ENCODE measurements around the gene SHC3.

DNA sequence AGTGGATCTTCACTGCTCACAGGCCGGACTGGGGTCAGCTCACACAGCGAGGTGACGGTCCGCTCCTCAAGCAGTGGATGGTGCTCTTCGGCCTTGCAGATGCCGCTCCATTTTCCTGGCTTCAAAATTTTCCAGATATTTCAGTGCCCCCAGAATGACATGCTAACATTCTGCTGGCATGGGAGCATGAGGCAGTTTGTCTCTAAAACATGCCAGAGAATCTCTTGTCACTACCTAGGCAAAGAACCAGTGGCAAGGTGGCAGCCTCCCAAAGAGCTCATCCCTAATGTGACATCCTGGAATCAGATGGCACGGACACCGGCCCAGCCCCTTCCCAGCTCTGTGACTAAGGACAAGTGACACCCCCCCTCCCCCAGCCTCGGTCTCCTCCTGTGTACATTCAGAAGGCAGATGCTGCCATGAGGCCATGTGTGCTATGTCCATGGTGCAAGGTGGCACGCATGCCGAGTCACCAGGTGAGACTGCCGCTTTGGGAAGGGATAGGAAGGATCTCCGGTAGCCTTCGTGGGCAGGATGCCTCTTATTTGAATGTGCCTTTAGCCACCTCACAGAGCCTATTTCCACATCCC, 184.7 kb downstream of the SHC3 start:
- TF ChIP-seq SP1 (IDR thresholded peaks at IDR 0.05) (no peak), ZNF384 (IDR thresholded peaks at IDR 0.05) (no peak), NFRKB (IDR thresholded peaks at IDR 0.05) (no peak), FOXK2 (IDR thresholded peaks at IDR 0.05) (no peak), FOXM1 (IDR thresholded peaks at IDR 0.05; ENCODE audit: borderline replicate concordance) (no peak), BHLHE40 (IDR thresholded peaks at IDR 0.05; ENCODE audit: borderline replicate concordance) (no peak), SUZ12 (IDR thresholded peaks at IDR 0.05) (no peak), TARDBP (IDR thresholded peaks at IDR 0.05) (no peak)
- TF ChIP-seq, protein P1, sequence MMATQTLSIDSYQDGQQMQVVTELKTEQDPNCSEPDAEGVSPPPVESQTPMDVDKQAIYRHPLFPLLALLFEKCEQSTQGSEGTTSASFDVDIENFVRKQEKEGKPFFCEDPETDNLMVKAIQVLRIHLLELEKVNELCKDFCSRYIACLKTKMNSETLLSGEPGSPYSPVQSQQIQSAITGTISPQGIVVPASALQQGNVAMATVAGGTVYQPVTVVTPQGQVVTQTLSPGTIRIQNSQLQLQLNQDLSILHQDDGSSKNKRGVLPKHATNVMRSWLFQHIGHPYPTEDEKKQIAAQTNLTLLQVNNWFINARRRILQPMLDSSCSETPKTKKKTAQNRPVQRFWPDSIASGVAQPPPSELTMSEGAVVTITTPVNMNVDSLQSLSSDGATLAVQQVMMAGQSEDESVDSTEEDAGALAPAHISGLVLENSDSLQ (IDR thresholded peaks at IDR 0.05), result no peak
